ENCODE data around the gene C9orf153. TPM values are rescaled to one million over a fixed set of nuclear protein-coding genes. Genes with fewer than 3 reads are reported as not detected.
"Not testable (repeated sequence)": the region's sequence is repeated elsewhere in the genome, so short reads cannot be mapped to it uniquely, and the experiment has no call there.

The C9orf153 gene
- total RNA-seq = not detected
- long read RNA-seq = 0 reads

- intact Hi-C loops (cut with DNase I) = no loop called here
- no peak for DNase-seq (ENCODE audit: missing footprints)
- ATAC-seq = no peak
Observed at GRCh38 chr9:86259557-86259956, at the start of gene C9orf153. TSS of gene C9orf153 (minus strand) at chr9:86259657. CDS start at chr9:86229603, 30,054 bp downstream.

- no peak for DNase-seq (ENCODE audit: missing footprints)
- ATAC-seq = no peak
- intact Hi-C loops (cut with DNase I) = no loop called here
Observed at GRCh38 chr9:86308687-86309086, 49.2 kb upstream of the C9orf153 start.

GRCh38 chr9:86304236-86304730 is 44.8 kb upstream of the C9orf153 start:
- DNase-seq (ENCODE audit: missing footprints) = no peak
- no peak for ATAC-seq

GRCh38 chr9:86303316-86303975 is 44.0 kb upstream of the C9orf153 start:
- intact Hi-C loops (cut with DNase I) = no loop called here
- DNase-seq (ENCODE audit: missing footprints) (no peak), ATAC-seq (no peak)

More at GRCh38 chr9:86304236-86304730, 44.8 kb upstream of the C9orf153 start:
- intact Hi-C loops (cut with DNase I) = no loop called here

GRCh38 chr9:86301686-86302085 is 42.2 kb upstream of the C9orf153 start:
- ATAC-seq (no peak), DNase-seq (ENCODE audit: missing footprints) (no peak)
- intact Hi-C loops (cut with DNase I) = no loop called here

GRCh38 chr9:86300701-86301100 is 41.2 kb upstream of the C9orf153 start:
- intact Hi-C loops (cut with DNase I) = no loop called here
- DNase-seq (ENCODE audit: missing footprints) (no peak), ATAC-seq (no peak)

- DNase-seq (ENCODE audit: missing footprints) = no peak
- intact Hi-C loops (cut with DNase I) = no loop called here
- ATAC-seq = no peak
Observed at GRCh38 chr9:86298873-86299272, 39.4 kb upstream of the C9orf153 start.

GRCh38 chr9:86290341-86290740 is 30.9 kb upstream of the C9orf153 start:
- intact Hi-C loops (cut with DNase I); DNase-seq (ENCODE audit: missing footprints); ATAC-seq: not testable (repeated sequence)

- intact Hi-C loops (cut with DNase I) = loop anchor here (10.0 kb wide), 1 partner anchor 84 kb away; no protein-coding TSS in a partner anchor
- DNase-seq (ENCODE audit: missing footprints) (no peak), ATAC-seq (no peak)
Observed at GRCh38 chr9:86288499-86289198, 29.2 kb upstream of the C9orf153 start.

- ATAC-seq (no peak), DNase-seq (ENCODE audit: missing footprints) (no peak)
- intact Hi-C loops (cut with DNase I) = loop anchor here (10.0 kb wide), 1 partner anchor 82 kb away; no protein-coding TSS in a partner anchor
Observed at GRCh38 chr9:86287013-86287412, 27.6 kb upstream of the C9orf153 start.

GRCh38 chr9:86286278-86286677 is 26.8 kb upstream of the C9orf153 start:
- DNase-seq (ENCODE audit: missing footprints) (no peak), ATAC-seq (no peak)
- intact Hi-C loops (cut with DNase I) = loop anchor here (10.0 kb wide), 1 partner anchor 81 kb away; no protein-coding TSS in a partner anchor

GRCh38 chr9:86285261-86285660 is 25.8 kb upstream of the C9orf153 start:
- no peak for ATAC-seq
- intact Hi-C loops (cut with DNase I) = loop anchor here (10.0 kb wide), 1 partner anchor 80 kb away; no protein-coding TSS in a partner anchor

GRCh38 chr9:86282979-86283535 is 23.6 kb upstream of the C9orf153 start:
- intact Hi-C loops (cut with DNase I) = loop anchor here (10.0 kb wide), 1 partner anchor 78 kb away; no protein-coding TSS in a partner anchor
- ATAC-seq (peak; percentile 21), DNase-seq (ENCODE audit: missing footprints) (no peak)

More at GRCh38 chr9:86285261-86285660, 25.8 kb upstream of the C9orf153 start:
- DNase-seq (ENCODE audit: missing footprints) = no peak

GRCh38 chr9:86282077-86282978 is 22.9 kb upstream of the C9orf153 start, which contains the start of gene ISCA1:
TSS of gene ISCA1 (minus strand) at chr9:86282538. CDS start at chr9:86282458, 80 bp downstream.
- intact Hi-C loops (cut with DNase I) = loop anchor here (10.0 kb wide), 1 partner anchor 78 kb away; no protein-coding TSS in a partner anchor
- ATAC-seq = peak; percentile 97
- peak; percentile 99 for DNase-seq (ENCODE audit: missing footprints)

- DNase-seq (ENCODE audit: missing footprints) (no peak), ATAC-seq (no peak)
- intact Hi-C loops (cut with DNase I) = loop anchor here (10.0 kb wide), 1 partner anchor 77 kb away; no protein-coding TSS in a partner anchor
Observed at GRCh38 chr9:86281593-86282076, 22.2 kb upstream of the C9orf153 start.

- ATAC-seq (no peak), DNase-seq (ENCODE audit: missing footprints) (no peak)
- intact Hi-C loops (cut with DNase I) = loop anchor here (10.0 kb wide), 1 partner anchor 76 kb away; no protein-coding TSS in a partner anchor
Observed at GRCh38 chr9:86280580-86280979, 21.1 kb upstream of the C9orf153 start.

GRCh38 chr9:86279839-86280238 is 20.4 kb upstream of the C9orf153 start:
- ATAC-seq (no peak), DNase-seq (ENCODE audit: missing footprints) (no peak)
- intact Hi-C loops (cut with DNase I) = loop anchor here (10.0 kb wide), 1 partner anchor 75 kb away; no protein-coding TSS in a partner anchor

GRCh38 chr9:86277072-86277471 is 17.6 kb upstream of the C9orf153 start:
- intact Hi-C loops (cut with DNase I) = no loop called here
- ATAC-seq (no peak), DNase-seq (ENCODE audit: missing footprints) (no peak)

All from Right ventricle myocardium inferior (tissue), 1 donor.